Smooth muscle cell (in vitro differentiated cells): ENCODE results near the gene IRX2. TPM values are rescaled to one million over a fixed set of nuclear protein-coding genes. Genes with fewer than 3 reads are reported as not detected.

Source experiments
- DNase-seq: peaks from one replicate; lab custom pipeline; 2025; ENCODE audit not compliant: unreplicated experiment; lab: John Stamatoyannopoulos, UW
- H2AFZ ChIP-seq: fragments of 200-600 bp; sonication (generic); 2 replicates; pipeline ENCODE4 v1.6.0; 2016; ENCODE audit warnings: antibody characterized with exemption, low read depth, mild to moderate bottlenecking
- H3F3A ChIP-seq: fragments of 200-600 bp; sonication (generic); 2 replicates; pipeline ENCODE4 v1.6.0; 2017; ENCODE audit warnings: antibody characterized with exemption, low read depth
- H3K27ac ChIP-seq: fragments of 200-600 bp; sonication (generic); 2 replicates; pipeline ENCODE4 v1.5.1; 2016; ENCODE audit warnings: low read depth, mild to moderate bottlenecking
- H3K27me3 ChIP-seq: fragments of 200-600 bp; sonication (generic); 2 replicates; pipeline ENCODE4 v1.6.1; 2016; ENCODE audit warnings: low read depth, mild to moderate bottlenecking
- H3K36me3 ChIP-seq: fragments of 200-600 bp; sonication (generic); 2 replicates; pipeline ENCODE4 v1.5.1; 2016; ENCODE audit warnings: low read depth
- H3K4me1 ChIP-seq: fragments of 200-600 bp; sonication (generic); 2 replicates; pipeline ENCODE4 v1.5.1; 2016; ENCODE audit warnings: low read depth
- H3K4me2 ChIP-seq: fragments of 200-600 bp; sonication (generic); 2 replicates; pipeline ENCODE4 v1.6.0; 2016; ENCODE audit warnings: mild to moderate bottlenecking
- H3K4me3 ChIP-seq: fragments of 200-600 bp; sonication (generic); 2 replicates; pipeline ENCODE4 v1.5.1; 2016; ENCODE audit warnings: mild to moderate bottlenecking
- H3K79me2 ChIP-seq: fragments of 200-600 bp; sonication (generic); 2 replicates; pipeline ENCODE4 v1.6.0; 2016; ENCODE audit warnings: low read depth, mild to moderate bottlenecking
- H3K9ac ChIP-seq: fragments of 200-600 bp; sonication (generic); 2 replicates; pipeline ENCODE4 v1.6.0; 2016; ENCODE audit warnings: low read depth
- H3K9me3 ChIP-seq: fragments of 200-600 bp; sonication (generic); replicated peaks from 2 replicates; pipeline ENCODE4 v1.5.1; 2016; ENCODE audit warnings: low read depth
- H4K20me1 ChIP-seq: fragments of 200-600 bp; sonication (generic); 2 replicates; pipeline ENCODE4 v1.6.0; 2016; ENCODE audit warnings: low read depth
- whole genome bisulfite sequencing: methylation state at CpG from one replicate; pipeline ENCODE4 v1.1.7; 2016; ENCODE audit warnings: low lambda C conversion rate; 5-methylcytosine and 5-hydroxymethylcytosine counted together
- polyA plus RNA-seq: library from polyadenylated mRNA; unstranded; fragments of >200 nt; fragmentation: Nextera tagmentation; extraction: Ambion mirVana; gene quantifications from 2 replicates; pipeline ENCODE4 v1.2.1, GENCODE V29; 2016
- total RNA-seq: library from RNA; depleted of rRNA; stranded (reverse); fragments of >200 nt; gene quantifications from 2 replicates; pipeline ENCODE4 v1.2.3, GENCODE V29; 2014
- TF ChIP-seq, protein P1 (sequence below): fragments of 200-600 bp; sonication (generic); IDR thresholded peaks from 2 replicates; pipeline ENCODE4 v1.5.1; 2017; ENCODE audit warnings: borderline replicate concordance, mild to moderate bottlenecking, antibody characterized with exemption; ENCODE audit not compliant: insufficient read depth, poor library complexity, severe bottlenecking

Gene IRX2
- total and polyA plus RNA-seq, 2 experiments from 2014 or later: 0.67 to 1.1 TPM

GRCh38 chr5:2698581-2698980 lies 52.9 kb downstream of the IRX2 start:
- Histone ChIP-seq H3K36me3 (no peaks in the 10 kb centered on the region), H3K4me3 (no peak overlapping the region), H3K27me3 (no peaks in the 10 kb centered on the region), H3F3A (no peaks in the 10 kb centered on the region), H4K20me1 (no peaks in the 10 kb centered on the region), H2AFZ (no peak overlapping the region), H3K4me1 (no peaks in the 10 kb centered on the region), H3K4me2 (no peak overlapping the region), H3K27ac (no peak overlapping the region), H3K9ac (no peak overlapping the region), H3K79me2 (no peaks in the 10 kb centered on the region), H3K9me3 (no peaks in the 10 kb centered on the region)
- DNase-seq: no peak
- TF ChIP-seq, protein P1, sequence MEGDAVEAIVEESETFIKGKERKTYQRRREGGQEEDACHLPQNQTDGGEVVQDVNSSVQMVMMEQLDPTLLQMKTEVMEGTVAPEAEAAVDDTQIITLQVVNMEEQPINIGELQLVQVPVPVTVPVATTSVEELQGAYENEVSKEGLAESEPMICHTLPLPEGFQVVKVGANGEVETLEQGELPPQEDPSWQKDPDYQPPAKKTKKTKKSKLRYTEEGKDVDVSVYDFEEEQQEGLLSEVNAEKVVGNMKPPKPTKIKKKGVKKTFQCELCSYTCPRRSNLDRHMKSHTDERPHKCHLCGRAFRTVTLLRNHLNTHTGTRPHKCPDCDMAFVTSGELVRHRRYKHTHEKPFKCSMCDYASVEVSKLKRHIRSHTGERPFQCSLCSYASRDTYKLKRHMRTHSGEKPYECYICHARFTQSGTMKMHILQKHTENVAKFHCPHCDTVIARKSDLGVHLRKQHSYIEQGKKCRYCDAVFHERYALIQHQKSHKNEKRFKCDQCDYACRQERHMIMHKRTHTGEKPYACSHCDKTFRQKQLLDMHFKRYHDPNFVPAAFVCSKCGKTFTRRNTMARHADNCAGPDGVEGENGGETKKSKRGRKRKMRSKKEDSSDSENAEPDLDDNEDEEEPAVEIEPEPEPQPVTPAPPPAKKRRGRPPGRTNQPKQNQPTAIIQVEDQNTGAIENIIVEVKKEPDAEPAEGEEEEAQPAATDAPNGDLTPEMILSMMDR: no peak
- 89% methylated on average over 13 of the region's 13 CpGs for WGBS

- Histone ChIP-seq H3K9me3 (no peaks in the 10 kb centered on the region), H3K4me3 (no peak overlapping the region), H3K36me3 (no peaks in the 10 kb centered on the region), H2AFZ (no peak overlapping the region), H3K27me3 (no peaks in the 10 kb centered on the region), H4K20me1 (no peaks in the 10 kb centered on the region), H3K27ac (no peak overlapping the region), H3K4me1 (no peaks in the 10 kb centered on the region), H3K4me2 (no peak overlapping the region), H3K9ac (no peak overlapping the region), H3K79me2 (no peaks in the 10 kb centered on the region), H3F3A (no peaks in the 10 kb centered on the region)
- WGBS: 89% methylated on average over 23 of the region's 23 CpGs
- no peak for DNase-seq
- TF ChIP-seq, protein P1: no peak
Measured at GRCh38 chr5:2697446-2698200, 53.9 kb downstream of the IRX2 start.

DNA sequence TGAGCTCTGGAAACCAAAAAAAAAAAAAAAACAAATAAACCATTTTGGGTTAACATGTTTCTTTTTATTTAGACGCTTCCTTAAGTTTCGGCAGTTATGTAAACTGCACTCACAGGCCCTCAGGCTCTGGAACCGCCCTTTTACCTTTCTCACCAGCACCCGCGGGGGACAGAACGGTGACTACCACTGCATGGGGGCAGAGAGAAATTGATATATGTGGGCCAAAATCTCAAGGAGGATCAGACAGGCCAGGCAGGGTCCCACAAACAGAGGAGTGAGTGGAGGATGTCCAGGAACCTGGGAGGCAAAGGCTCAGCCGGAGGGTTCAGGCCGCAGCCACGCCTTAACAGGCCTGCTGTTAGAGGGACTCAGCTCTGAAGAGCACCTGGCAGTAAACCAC lies 54.4 kb downstream of the IRX2 start:
- TF ChIP-seq, protein P1: no peak
- H3K4me1 ChIP-seq: no peaks in the 10 kb centered on the region

More for the DNA sequence above, 54.4 kb downstream of the IRX2 start:
- Histone ChIP-seq H4K20me1 (no peaks in the 10 kb centered on the region), H3K4me2 (no peak overlapping the region), H3K27me3 (no peaks in the 10 kb centered on the region), H3K79me2 (no peaks in the 10 kb centered on the region), H3K9ac (no peak overlapping the region), H3K36me3 (no peaks in the 10 kb centered on the region), H3K27ac (no peak overlapping the region), H3K4me3 (no peak overlapping the region), H2AFZ (no peak overlapping the region), H3K9me3 (no peaks in the 10 kb centered on the region), H3F3A (no peaks in the 10 kb centered on the region)
- 93% methylated on average over 9 of the region's 9 CpGs for WGBS
- no peak for DNase-seq
